Gastroesophageal sphincter (tissue), 3 donors: ENCODE measurements around the gene BOLA2B.

Source experiments
- EP300 ChIP-seq: sonication (generic); formaldehyde crosslinking; IDR thresholded peaks from one replicate; pipeline ENCODE4 v1.6.1; 2017; ENCODE audit warnings: antibody characterized with exemption, mild to moderate bottlenecking
- POLR2A ChIP-seq, 2 donors: fragments of 450-650 bp; IDR thresholded peaks; one replicate each; pipeline ENCODE4 v1.6.1; 2017; ENCODE audit warnings: antibody characterized with exemption in 2 of 2, mild to moderate bottlenecking in 2 of 2, moderate library complexity in 1 of 2
- POLR2AphosphoS5 ChIP-seq: sonication (generic); formaldehyde crosslinking; IDR thresholded peaks from one replicate; pipeline ENCODE4 v1.6.1; 2017; ENCODE audit warnings: antibody characterized with exemption
- TF ChIP-seq, protein P1 (sequence below), 4 experiments: fragments of 200-600 bp in 2 of 4; fragments of 450-650 bp in 2 of 4; sonication (generic) in 1 of 4; IDR thresholded peaks; one replicate each; pipeline ENCODE4 v1.5.1; 2017 to 2019; ENCODE audit warnings: antibody characterized with exemption in 4 of 4, mild to moderate bottlenecking in 2 of 4, moderate library complexity in 2 of 4

DNA sequence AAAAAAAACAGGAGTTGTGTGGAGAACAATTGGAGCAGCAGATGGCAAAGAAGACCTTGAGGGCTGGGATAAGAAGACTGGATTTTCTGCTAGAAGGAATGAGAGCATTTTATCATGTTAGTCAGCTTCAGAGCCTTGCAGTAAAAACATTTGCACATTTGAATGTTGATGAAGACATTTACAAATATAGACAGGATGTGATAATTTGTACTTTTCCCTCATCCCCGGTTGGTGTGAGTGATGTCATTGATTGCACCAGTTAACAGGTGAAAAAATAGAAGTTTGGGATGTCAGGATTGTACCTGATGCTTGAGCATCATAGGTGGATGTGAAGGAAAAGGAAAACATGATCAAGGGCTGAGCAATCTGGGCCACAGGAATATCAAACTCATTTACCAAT is 47.8 kb downstream of the BOLA2B start:
- TF ChIP-seq POLR2AphosphoS5 = no peak
- TF ChIP-seq, protein P1, sequence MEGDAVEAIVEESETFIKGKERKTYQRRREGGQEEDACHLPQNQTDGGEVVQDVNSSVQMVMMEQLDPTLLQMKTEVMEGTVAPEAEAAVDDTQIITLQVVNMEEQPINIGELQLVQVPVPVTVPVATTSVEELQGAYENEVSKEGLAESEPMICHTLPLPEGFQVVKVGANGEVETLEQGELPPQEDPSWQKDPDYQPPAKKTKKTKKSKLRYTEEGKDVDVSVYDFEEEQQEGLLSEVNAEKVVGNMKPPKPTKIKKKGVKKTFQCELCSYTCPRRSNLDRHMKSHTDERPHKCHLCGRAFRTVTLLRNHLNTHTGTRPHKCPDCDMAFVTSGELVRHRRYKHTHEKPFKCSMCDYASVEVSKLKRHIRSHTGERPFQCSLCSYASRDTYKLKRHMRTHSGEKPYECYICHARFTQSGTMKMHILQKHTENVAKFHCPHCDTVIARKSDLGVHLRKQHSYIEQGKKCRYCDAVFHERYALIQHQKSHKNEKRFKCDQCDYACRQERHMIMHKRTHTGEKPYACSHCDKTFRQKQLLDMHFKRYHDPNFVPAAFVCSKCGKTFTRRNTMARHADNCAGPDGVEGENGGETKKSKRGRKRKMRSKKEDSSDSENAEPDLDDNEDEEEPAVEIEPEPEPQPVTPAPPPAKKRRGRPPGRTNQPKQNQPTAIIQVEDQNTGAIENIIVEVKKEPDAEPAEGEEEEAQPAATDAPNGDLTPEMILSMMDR (IDR thresholded peaks at IDR 0.05) = no peak
- no peak for TF ChIP-seq POLR2A (IDR thresholded peaks at IDR 0.05)
- TF ChIP-seq EP300 = no peak
